ENCODE results near the gene DUSP7. TPM values are rescaled to one million over a fixed set of nuclear protein-coding genes. Genes with fewer than 3 reads are reported as not detected.
A peak's percentile ranks its signal among the peaks of the same experiment; 100 is the strongest.

DUSP7 gene
- total and polyA plus RNA-seq, 9 of the 15 experiments (the other 6 are each of a cell fraction or from before 2014, with no cell fraction given) = 0.45 to 15.8 (median 8.2) TPM

DNA sequence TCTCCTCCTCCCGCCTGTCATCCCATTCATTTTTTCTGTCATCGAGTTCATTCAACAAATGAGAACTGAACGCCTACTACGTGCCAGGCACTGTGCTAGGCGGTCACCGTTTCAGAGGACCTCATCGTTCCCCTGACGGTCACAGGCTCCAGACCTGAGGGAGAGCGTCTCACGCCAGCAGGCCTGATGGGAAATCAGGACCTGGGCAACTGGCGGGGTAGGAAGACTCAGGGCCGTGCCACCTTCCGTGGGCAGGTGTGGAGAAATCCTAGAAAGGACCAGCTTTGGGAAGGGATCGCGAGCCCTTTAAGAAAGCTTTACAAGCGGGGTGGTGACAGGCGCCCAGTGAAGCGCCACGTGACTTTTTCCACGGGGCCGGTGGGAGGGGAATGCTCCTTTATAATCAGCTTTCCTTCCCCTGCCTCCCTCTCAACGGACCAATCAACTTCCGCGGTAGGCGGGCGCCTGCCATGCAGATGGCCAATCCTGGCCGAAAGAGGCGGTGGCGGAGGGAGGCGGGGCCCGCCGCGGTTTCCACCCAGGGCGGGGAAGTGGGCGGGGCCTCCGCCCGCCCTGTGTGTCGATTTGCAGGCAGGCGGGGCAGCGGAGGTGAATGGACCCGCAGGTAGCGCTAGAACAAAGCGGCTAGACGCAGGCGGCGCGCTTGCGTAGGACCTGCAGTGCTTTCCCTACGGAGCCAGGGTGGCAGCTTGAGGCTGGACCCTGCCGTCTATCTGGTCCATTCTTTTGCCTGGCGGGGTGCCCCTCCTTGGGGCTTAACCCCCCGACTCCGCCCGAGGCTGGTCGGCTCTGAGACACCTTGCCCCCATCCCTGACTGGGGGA is 819 bp upstream of the DUSP7 start (continued):
- peak; percentile 86 for TF ChIP-seq SP1 (CRISPR knock-in tag; IDR thresholded peaks at IDR 0.05)
- peak; percentile 77 for TF ChIP-seq BHLHE40 (IDR thresholded peaks at IDR 0.05; ENCODE audit: low read length)
- TF ChIP-seq YY1 (IDR thresholded peaks at IDR 0.05; ENCODE audit: borderline replicate concordance in 1 of 3, control insufficient read depth in 1 of 3, extremely low read depth in 1 of 3, insufficient read depth in 3 of 3, insufficient read length in 1 of 3, insufficient replicate concordance in 2 of 3, low read depth in 1 of 3, low read length in 2 of 3) = no peak
- no peak for TF ChIP-seq NFATC3 (IDR thresholded peaks at IDR 0.05)
- TF ChIP-seq, protein P1, sequence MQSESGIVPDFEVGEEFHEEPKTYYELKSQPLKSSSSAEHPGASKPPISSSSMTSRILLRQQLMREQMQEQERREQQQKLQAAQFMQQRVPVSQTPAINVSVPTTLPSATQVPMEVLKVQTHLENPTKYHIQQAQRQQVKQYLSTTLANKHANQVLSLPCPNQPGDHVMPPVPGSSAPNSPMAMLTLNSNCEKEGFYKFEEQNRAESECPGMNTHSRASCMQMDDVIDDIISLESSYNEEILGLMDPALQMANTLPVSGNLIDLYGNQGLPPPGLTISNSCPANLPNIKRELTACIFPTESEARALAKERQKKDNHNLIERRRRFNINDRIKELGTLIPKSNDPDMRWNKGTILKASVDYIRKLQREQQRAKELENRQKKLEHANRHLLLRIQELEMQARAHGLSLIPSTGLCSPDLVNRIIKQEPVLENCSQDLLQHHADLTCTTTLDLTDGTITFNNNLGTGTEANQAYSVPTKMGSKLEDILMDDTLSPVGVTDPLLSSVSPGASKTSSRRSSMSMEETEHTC (IDR thresholded peaks at IDR 0.05) = no peak
- TF ChIP-seq TBP (optimal IDR thresholded peaks at IDR 0.05; ENCODE audit: low read depth, low read length) = peak; percentile 15
- TF ChIP-seq POLR2A (conservative IDR thresholded peaks at IDR 0.05) = 0 out of 2 replicates have a peak, but pooled peaks have one; percentile 40
- TF ChIP-seq, protein P2, sequence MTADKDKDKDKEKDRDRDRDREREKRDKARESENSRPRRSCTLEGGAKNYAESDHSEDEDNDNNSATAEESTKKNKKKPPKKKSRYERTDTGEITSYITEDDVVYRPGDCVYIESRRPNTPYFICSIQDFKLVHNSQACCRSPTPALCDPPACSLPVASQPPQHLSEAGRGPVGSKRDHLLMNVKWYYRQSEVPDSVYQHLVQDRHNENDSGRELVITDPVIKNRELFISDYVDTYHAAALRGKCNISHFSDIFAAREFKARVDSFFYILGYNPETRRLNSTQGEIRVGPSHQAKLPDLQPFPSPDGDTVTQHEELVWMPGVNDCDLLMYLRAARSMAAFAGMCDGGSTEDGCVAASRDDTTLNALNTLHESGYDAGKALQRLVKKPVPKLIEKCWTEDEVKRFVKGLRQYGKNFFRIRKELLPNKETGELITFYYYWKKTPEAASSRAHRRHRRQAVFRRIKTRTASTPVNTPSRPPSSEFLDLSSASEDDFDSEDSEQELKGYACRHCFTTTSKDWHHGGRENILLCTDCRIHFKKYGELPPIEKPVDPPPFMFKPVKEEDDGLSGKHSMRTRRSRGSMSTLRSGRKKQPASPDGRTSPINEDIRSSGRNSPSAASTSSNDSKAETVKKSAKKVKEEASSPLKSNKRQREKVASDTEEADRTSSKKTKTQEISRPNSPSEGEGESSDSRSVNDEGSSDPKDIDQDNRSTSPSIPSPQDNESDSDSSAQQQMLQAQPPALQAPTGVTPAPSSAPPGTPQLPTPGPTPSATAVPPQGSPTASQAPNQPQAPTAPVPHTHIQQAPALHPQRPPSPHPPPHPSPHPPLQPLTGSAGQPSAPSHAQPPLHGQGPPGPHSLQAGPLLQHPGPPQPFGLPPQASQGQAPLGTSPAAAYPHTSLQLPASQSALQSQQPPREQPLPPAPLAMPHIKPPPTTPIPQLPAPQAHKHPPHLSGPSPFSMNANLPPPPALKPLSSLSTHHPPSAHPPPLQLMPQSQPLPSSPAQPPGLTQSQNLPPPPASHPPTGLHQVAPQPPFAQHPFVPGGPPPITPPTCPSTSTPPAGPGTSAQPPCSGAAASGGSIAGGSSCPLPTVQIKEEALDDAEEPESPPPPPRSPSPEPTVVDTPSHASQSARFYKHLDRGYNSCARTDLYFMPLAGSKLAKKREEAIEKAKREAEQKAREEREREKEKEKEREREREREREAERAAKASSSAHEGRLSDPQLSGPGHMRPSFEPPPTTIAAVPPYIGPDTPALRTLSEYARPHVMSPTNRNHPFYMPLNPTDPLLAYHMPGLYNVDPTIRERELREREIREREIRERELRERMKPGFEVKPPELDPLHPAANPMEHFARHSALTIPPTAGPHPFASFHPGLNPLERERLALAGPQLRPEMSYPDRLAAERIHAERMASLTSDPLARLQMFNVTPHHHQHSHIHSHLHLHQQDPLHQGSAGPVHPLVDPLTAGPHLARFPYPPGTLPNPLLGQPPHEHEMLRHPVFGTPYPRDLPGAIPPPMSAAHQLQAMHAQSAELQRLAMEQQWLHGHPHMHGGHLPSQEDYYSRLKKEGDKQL (CRISPR knock-in tag; IDR thresholded peaks at IDR 0.05; ENCODE audit: borderline replicate concordance) = no peak
- TF ChIP-seq CXXC5 (CRISPR knock-in tag; IDR thresholded peaks at IDR 0.05) = peak; percentile 52; the same call in 1 of the 2 replicates
- peak; percentile 32; the same call in 1 of the 2 replicates for TF ChIP-seq ZNF24 (IDR thresholded peaks at IDR 0.05)
- TF ChIP-seq HDAC2 (IDR thresholded peaks at IDR 0.05) = peak; percentile 75
- TF ChIP-seq HDAC1 (IDR thresholded peaks at IDR 0.05) = peak in 1 of 2 experiments; percentile 63; a peak in 1 of 4 replicates
- TF ChIP-seq, protein P3, sequence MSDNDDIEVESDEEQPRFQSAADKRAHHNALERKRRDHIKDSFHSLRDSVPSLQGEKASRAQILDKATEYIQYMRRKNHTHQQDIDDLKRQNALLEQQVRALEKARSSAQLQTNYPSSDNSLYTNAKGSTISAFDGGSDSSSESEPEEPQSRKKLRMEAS (CRISPR knock-in tag; IDR thresholded peaks at IDR 0.05) = peak; percentile 76
- peak; percentile 59 for TF ChIP-seq POLR2G (IDR thresholded peaks at IDR 0.05; ENCODE audit: low read depth, low read length)
- TF ChIP-seq, protein P4, sequence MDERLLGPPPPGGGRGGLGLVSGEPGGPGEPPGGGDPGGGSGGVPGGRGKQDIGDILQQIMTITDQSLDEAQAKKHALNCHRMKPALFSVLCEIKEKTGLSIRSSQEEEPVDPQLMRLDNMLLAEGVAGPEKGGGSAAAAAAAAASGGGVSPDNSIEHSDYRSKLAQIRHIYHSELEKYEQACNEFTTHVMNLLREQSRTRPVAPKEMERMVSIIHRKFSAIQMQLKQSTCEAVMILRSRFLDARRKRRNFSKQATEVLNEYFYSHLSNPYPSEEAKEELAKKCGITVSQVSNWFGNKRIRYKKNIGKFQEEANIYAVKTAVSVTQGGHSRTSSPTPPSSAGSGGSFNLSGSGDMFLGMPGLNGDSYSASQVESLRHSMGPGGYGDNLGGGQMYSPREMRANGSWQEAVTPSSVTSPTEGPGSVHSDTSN (CRISPR knock-in tag; IDR thresholded peaks at IDR 0.05; ENCODE audit: low read depth) = no peak
- TF ChIP-seq, protein P4 (tag; conservative IDR thresholded peaks at IDR 0.05; ENCODE audit: low read depth) = peak; percentile 56
